GM21786 (cell line): ENCODE results near the gene BNIP5.

ENCODE experiments used
- ATAC-seq: cut with Tn5 transposase; IDR thresholded peaks from one replicate; pipeline ENCODE4 v1.9.1; 2021; ENCODE audit not compliant: unreplicated experiment

BNIP5 gene

GRCh38 chr6:36301085-36301658 is 35.5 kb downstream of the BNIP5 start:
- no peak for ATAC-seq

DNA sequence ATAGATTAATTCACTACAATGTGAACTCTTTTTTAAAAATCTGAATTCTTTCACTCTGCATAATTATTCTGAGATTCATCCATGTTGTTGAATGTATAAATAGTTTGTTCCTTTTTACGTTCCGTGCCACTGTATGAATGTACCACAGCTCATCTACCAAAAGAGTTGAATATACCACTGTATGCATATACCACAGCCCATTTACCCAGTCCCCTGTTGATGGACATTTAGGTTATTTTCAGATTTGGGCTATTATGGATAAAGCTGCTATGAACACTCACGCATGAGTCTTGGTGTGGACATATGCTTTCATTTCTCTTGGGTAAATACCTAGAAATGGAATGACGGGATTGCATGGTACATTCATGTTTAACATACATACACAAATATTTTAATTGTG is 38.7 kb downstream of the BNIP5 start:
- no peak for ATAC-seq

- no peak for ATAC-seq
These were observed 39.2 kb downstream of the BNIP5 start for GRCh38 chr6:36297511-36297910.

DNA sequence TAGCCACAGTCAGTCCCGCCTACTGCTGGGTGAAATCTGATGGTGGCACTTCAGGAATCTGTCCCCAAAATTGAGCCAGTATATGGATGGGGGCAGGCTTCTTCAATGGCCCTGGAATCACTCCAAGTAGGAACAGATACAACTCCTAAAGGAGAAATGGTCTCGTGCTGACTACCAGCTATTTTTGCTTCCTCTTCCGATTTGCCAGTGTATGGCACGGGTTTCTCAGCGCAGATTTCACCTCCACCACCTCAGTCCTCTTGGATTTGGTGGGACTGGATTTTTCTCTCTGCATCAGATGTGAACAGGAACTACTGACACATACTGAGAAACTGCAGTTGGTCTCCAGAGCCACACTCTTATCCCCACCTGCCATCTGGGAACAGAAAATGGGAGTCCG is 39.6 kb downstream of the BNIP5 start:
- no peak for ATAC-seq

DNA sequence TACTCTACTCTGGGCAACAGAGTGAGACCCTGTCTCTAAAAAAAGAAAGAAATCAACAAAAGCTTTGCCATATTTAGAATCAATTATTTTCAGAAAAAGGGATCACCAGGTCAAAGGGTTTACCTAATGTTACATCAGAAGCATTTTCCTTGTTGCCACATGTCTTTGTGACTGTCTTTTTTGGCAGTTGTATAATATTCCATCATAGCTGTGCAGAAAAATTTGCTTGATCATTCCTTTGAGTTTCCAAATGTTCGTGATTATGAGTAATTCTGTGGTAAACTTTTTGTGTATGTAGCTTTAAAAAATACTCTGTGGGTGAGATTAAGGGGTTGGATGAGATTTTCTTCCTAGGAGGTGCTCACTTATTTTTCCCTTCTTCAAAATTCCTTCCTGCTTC is 40.4 kb downstream of the BNIP5 start:
- no peak for ATAC-seq

GRCh38 chr6:36292170-36292569 is 44.5 kb downstream of the BNIP5 start:
- ATAC-seq = no peak

- no peak for ATAC-seq
These were observed 45.7 kb downstream of the BNIP5 start for GRCh38 chr6:36290668-36291620.

GRCh38 chr6:36289281-36289878 is 47.3 kb downstream of the BNIP5 start:
- ATAC-seq = no peak

DNA sequence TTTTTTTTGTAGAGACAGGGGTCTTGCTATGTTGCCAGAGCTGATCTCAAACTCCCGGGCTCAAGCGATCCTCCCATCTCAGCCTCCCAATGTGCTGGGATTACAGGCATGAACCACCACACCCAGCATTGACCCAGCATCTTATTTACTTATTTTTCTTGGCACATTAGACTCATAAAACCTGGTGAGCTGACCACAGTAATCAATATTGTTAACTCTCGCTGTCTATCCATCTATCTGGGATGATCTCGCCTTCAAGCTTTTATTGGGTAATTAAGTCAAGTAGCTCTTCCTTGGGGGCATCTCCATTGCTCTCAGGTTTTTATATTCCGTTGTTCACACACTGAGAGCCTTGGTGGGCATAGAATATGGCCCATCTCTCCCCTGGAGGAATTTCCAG is 49.8 kb downstream of the BNIP5 start:
- ATAC-seq = no peak

- ATAC-seq = no peak
These were observed 50.9 kb downstream of the BNIP5 start for GRCh38 chr6:36285797-36286196.

GRCh38 chr6:36285187-36285671 is 51.5 kb downstream of the BNIP5 start:
- ATAC-seq = no peak

- ATAC-seq = no peak
These were observed 52.3 kb downstream of the BNIP5 start for GRCh38 chr6:36284359-36284758.

- ATAC-seq = no peak
These were observed 53.1 kb downstream of the BNIP5 start for GRCh38 chr6:36283608-36284007.

GRCh38 chr6:36280983-36281382 is 55.7 kb downstream of the BNIP5 start:
- no peak for ATAC-seq

GRCh38 chr6:36280467-36280866 is 56.2 kb downstream of the BNIP5 start:
- no peak for ATAC-seq

DNA sequence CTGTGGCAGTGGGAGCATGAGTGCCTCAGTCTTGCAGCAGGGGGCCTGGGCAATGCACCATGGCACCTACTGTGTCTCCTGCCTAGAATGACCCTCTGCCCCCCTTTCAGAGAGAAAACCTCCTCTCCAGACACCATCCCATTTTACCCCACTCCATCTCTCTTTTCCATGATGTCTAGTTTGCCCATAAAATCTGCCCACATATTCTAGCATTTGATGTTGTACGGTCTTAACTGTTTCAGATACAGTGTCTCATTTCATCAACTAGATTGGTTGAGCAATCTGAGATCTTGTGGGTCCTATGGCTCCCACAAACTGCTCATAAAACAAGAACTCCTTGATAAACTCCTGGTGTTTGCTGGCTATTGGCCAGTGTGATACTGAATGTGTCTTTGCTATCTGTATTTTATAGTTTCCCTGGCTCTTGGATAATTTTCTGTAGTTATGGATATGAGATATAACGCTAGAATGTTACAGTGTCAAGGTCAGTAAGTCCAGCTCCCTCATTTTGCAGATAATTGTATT is 58.7 kb downstream of the BNIP5 start:
- ATAC-seq = no peak

GRCh38 chr6:36276581-36277536 is 59.8 kb downstream of the BNIP5 start:
- ATAC-seq = no peak

DNA sequence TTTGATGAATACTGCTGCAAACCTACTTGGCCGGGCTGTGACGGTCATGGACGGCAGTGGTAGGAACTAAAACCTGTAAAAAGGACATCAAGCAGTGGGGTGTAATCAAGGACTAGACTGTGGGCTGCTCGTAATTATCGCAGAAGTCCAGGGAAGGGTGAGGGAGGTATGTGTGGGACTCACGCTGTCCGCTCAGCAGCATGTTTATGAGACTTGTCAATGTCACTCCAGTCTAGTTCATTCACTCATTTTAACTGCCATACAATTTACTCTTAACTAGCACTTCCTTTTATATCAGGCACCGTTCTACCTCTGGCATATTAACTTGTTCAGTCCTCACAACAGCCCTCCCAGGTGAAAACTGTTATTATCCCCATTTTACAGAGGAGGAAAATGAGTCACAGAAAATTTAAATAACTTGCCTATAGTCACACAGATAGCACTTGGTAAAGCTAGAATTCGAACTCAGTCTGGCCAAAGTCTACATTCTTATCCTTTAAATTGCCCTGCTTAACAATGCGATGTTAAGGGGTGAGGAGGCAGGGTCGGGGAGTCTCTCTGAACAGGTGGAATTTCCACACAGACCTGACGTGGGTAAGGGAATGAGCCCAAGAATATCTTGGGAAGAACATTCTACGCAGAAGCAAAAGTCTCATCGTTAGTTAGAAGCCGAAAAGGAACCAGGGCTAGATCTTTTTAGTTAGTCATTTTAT is 62.7 kb downstream of the BNIP5 start:
- ATAC-seq = no peak

GRCh38 chr6:36273067-36273466 is 63.6 kb downstream of the BNIP5 start:
- no peak for ATAC-seq

GRCh38 chr6:36272234-36272633 is 64.5 kb downstream of the BNIP5 start:
- no peak for ATAC-seq
